HG03575 (cell line): Measurements from ENCODE around the gene CIAPIN1.
"Not testable (repeated sequence)": the region's sequence is repeated elsewhere in the genome, so short reads cannot be mapped to it uniquely, and the experiment has no call there.

Experiments
- ATAC-seq: cut with Tn5 transposase; IDR thresholded peaks from one replicate; pipeline ENCODE4 v1.9.1; 2021; ENCODE audit not compliant: unreplicated experiment, insufficient number of reproducible peaks, low FRiP score; ENCODE audit errors: extremely low read depth

The CIAPIN1 gene

DNA sequence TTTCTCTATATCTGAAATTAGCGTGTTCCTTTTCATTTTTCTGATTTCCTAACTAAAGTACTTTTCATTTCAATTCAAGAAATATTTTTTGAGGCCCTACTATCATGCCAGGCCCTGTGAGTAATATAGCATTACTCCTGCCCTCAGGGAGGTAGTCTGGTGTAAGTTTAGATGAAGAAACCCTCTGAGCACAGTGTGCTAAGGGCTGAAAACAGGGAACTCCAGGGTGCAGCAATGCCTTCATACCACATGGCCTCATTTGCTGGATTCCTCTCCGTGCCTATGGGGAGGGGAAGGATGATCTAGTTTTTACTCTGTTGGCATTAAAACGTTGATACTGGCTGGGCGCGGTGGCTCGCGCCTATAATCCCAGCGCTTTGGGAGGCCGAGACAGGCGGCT lies 4.8 kb upstream of the CIAPIN1 start:
- ATAC-seq, result no peak

DNA sequence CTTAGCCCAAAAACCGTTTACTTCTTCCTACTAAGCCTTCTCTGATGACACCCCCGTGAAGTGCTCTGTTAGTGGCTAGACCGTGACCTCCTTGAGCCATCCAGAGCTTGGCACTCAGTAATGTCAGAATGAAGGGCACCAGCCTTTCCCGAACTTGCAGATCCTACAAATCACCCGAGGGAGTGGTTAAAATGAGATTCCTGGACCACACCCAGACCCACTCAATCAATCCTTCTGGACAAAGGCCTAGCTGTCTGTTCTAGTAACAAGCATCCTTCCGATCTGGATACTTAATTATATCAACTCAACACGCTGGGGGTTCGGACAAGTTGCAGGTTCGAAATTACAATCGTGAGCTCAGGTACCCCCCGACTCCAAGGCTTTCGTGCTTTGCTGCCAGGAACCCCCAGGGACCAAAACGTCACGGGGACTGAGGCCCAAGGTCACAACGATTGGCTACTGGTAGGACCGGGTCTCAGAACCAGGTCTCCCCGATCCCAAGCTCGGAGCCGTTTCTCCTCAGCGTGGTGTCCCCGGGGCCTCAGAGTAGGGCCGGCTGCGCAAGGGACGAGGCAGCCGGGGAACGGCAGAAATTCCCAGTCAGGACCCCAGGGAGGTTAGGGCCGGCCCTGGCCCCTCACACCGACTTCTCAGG lies 527 bp downstream of the CIAPIN1 start:
- no peak for ATAC-seq

- no peak for ATAC-seq
These were observed 1.7 kb downstream of the CIAPIN1 start for GRCh38 chr16:57445510-57445909.

DNA sequence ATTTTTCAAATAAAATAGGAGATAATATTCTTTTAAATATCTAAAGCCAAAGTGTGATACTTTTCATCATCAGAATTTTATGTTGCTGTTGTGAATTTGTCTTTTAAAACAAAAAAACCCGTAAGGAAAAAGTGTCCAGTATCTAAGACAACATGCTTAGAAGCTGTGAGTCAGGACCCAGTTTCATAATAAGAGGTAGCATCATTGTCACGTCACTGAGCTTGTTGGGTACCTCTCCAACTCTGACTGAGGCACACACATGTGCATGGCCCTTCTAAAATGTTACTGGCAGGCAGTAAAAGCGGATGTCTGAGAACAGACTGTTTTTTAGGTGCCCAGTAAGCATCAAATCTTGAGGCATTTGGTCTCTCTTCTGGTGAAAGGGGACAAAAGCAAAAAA lies 2.5 kb downstream of the CIAPIN1 start:
- ATAC-seq, result no peak

DNA sequence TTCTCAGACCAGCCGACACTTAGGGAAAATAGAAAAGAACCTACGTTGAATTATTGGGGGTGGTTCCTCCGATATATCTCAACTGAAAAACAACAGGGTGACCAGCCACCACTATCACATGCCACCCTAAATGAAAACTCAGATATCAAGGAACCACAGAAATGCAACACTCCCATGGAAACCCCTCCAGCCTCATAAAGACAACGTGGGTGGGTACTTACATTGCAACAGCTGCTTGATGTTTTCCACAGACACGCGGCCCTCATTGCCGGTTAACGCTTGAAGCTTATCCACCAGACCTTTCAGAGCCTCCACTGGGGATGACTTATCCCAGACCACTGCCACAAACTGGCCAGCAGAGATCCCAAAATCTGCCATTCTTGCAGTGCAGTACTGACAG lies 6.6 kb downstream of the CIAPIN1 start:
- ATAC-seq, result not testable (repeated sequence)

DNA sequence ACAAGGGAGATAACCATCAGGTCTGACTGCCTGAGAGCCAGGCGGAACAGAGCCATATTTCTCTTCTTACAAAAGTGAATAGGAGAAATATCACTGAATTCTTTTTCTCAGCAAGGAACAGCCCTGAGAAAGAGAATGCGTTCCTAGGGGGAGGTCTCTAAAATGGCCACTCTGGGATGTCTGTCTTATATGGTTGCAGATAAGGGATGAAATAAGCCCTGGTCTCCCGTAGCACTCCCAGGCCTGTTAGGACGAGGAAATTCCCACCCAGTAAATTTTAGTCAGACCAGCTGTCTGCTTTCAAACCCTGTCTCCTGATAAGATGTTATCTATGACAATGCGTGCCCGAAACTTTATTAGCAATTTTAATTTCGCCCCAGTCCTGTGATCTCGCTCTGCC lies 7.2 kb downstream of the CIAPIN1 start:
- ATAC-seq, result not testable (repeated sequence)

GRCh38 chr16:57435838-57436237 lies 11.3 kb downstream of the CIAPIN1 start:
- ATAC-seq, result no peak

DNA sequence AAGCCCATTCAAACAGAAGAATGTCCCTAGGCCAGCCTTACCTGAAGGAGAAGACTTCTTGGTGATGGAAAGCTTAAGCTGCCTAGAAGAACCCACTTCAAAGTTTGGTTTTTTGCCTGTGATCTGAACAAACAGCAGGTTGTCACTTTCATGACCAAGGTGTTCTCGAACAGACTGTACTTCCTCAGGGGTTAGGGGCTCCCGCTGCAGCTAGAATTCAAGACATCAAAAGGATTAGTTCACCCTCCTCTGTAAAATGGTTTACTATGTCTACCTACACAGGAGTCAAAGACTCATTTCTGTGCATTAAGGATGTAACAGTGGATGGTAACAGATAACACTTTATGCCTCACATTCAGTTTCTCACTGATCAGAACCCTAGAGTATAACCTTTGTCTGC lies 13.2 kb downstream of the CIAPIN1 start:
- no peak for ATAC-seq

GRCh38 chr16:57432989-57433388 lies 14.2 kb downstream of the CIAPIN1 start:
- ATAC-seq, result no peak

DNA sequence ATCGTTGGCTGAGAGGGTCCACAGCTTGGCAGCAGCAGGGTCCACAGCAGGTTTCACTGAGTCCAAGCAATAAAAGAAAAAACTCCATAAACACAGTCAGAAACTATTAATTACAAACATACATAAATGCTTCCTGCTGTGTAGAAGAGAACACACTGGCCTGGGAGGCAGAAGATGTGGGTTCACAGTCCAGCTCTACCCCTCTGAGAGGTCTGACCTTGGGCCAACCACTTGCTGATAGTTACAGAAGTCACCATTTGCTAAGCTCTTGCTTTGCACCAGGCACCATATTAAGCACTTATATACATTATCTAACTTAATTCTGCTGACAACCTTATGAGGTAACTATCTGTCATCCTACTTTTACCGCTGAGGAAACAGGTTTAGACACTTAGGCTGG lies 14.7 kb downstream of the CIAPIN1 start:
- ATAC-seq, result no peak

- ATAC-seq, result no peak
These were observed 16.2 kb downstream of the CIAPIN1 start for GRCh38 chr16:57430955-57431354.

DNA sequence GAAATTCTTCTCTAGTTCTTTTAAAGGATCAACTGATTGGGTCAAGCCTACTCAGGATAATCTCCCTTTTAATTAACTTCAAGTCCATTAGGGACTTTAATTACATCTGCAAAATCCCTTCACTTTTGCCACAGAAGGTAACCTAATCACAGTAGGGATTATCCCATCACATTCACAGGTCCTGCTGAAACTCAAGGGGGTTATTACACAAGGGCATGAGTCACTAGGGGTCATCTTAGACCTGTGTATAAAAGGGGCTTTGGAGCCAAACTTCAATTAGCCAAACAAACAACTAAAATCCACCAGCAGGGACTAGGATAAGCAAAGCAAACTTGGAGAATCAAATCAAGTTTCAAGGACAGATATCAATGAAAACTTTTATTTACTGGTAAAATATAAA lies 19.4 kb downstream of the CIAPIN1 start:
- ATAC-seq, result no peak

DNA sequence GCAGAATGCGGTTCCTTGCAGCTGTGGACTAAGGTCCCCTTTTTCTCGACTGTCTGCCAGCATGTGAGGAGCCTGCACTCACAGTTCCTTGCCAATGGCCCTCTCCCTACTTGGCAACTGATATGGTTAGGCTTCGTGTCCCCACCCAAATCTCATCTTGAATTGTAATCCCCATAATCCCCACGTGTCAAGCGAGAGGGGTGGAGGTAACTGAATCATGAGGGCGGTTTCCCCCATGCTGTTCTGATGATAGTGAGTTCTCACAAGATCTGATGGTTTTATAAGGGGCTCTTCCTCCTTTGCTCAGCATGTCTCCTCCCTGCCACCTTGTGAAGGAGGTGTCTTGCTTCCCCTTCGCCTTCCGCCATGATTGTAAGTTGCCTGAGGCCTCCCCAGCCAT lies 19.9 kb downstream of the CIAPIN1 start:
- no peak for ATAC-seq

- no peak for ATAC-seq
These were observed 20.8 kb downstream of the CIAPIN1 start for GRCh38 chr16:57426356-57426755.

GRCh38 chr16:57424583-57424982 lies 22.6 kb downstream of the CIAPIN1 start:
- no peak for ATAC-seq

DNA sequence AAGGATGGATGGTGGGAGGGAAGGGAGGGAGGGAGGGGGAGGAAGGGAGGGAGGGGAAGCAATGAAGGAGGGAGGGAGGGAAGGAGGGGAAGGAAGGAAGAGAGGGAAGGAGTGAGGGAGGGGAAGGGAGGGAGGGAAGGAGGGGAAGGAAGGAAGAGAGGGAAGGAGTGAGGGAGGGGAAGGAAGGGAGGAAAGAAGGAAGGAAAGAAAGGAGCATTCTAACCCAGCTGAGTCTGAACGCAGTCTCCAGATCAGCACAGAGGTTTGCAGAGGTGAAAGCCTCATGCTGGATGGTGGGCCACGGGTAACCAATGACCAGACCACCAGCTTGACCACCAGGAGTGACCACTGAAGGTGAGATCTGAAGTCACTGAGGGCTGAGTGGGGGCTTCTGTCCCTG lies 24.0 kb downstream of the CIAPIN1 start:
- no peak for ATAC-seq

DNA sequence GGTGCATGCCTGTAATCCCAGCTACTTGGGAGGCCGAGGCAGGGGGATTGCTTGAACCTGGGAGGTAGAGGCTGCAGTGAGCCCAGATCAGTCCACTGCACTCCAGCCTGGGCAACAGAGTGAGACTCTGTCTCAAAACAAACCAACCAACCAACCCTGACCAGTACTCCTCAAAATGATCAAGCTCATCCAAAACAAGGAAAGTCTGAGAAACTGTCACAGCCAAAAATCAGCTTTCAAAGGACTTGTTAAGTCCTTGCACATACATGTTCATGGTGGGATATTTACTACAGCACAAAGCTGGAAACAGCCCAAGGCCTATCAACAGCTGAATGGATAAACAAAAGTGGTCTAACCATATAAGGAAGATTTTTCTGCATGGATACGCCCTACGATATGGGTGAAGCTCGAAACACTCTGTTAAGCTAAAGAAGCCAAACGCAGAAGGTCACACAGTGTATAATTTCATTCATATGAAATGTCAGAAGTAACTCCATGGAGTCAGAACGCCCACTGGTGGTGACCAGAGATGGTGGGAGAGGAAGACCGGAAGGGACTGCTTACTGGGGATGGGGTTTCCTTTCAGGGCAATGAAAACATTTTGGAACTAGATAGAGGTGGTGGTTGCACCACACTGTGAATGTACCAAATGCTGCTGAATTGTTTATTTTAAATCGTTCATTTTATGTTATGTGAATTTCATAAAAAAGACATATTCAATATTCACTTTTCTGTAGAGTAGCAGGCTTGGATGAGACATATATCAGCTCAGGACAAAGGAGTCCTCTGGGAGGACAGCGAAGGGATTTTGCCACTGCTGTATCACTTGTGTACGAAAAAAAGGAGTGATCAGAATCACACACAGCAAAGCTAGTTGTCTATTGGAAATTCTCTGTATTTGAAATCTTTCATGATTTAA lies 24.9 kb downstream of the CIAPIN1 start:
- no peak for ATAC-seq

DNA sequence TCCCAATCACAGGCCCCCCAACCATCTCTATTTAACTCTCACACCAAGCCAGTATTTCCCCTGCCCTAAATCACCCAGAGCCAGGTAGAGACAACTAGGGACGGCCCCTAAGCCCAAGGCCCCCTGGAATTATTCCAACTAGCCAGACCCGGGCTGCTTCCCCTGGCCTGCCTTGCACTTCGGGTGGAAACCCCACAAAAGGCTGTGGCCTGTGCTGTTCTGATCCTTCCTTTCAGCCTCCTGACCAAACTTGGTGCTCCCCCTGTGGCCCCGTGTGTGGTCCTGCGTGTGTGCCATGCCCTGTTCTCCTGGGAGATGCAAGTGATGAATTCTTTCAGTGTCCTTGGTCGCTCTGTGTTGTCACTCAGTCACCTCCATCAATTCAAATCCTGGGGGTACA lies 27.7 kb downstream of the CIAPIN1 start:
- no peak for ATAC-seq

DNA sequence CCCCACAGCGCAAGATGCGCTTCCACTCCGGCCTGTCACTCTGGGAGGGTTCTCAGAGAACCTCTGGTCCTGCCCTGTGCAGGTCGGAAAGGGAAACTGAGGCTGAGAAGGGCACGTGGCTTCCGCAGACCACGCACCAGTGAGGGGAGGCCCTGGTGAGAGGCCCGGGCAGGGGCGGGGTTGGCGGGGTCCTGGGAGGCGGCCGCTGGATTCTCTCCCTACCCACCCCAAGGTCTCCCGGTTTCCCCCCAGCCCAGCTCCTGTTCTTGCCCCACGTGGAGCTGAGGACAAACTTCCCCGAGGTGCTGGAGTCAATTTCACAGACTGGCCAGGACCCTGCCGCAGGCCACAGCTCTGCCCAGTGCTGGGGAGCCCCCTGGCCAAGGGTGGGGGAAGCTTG lies 31.1 kb downstream of the CIAPIN1 start:
- ATAC-seq, result no peak

GRCh38 chr16:57413733-57414132 lies 33.5 kb downstream of the CIAPIN1 start:
- ATAC-seq, result no peak
